Parathyroid adenoma (tissue), 2 donors: ENCODE measurements around the gene PARD3B.
"Not testable (repeated sequence)": the region's sequence is repeated elsewhere in the genome, so short reads cannot be mapped to it uniquely, and the experiment has no call there.

Experiments used
- H2AFZ ChIP-seq: fragments of 300-600 bp; sonication (generic); one replicate; pipeline ENCODE4 v1.7.0; 2017; ENCODE audit warnings: antibody characterized with exemption, mild to moderate bottlenecking
- H3K27ac ChIP-seq: fragments of 300-600 bp; sonication (generic); one replicate; pipeline ENCODE4 v1.7.0; 2017
- H3K27me3 ChIP-seq: fragments of 300-600 bp; sonication (generic); one replicate; pipeline ENCODE4 v1.7.0; 2017; ENCODE audit warnings: low read length; ENCODE audit not compliant: control insufficient read depth, insufficient read depth
- H3K36me3 ChIP-seq: fragments of 300-600 bp; sonication (generic); one replicate; pipeline ENCODE4 v1.7.0; 2017; ENCODE audit warnings: low read length; ENCODE audit not compliant: control insufficient read depth, insufficient read depth
- H3K4me1 ChIP-seq: fragments of 300-600 bp; sonication (generic); one replicate; pipeline ENCODE4 v1.7.0; 2017; ENCODE audit warnings: control low read depth
- H3K4me2 ChIP-seq: fragments of 300-600 bp; sonication (generic); one replicate; pipeline ENCODE4 v1.7.0; 2017; ENCODE audit warnings: low read length
- H3K4me3 ChIP-seq: fragments of 300-600 bp; sonication (generic); one replicate; pipeline ENCODE4 v1.7.0; 2017; ENCODE audit warnings: low read depth, low read length
- H3K79me2 ChIP-seq: fragments of 300-600 bp; sonication (generic); one replicate; pipeline ENCODE4 v1.7.0; 2017; ENCODE audit warnings: control low read depth
- H3K9ac ChIP-seq: fragments of 300-600 bp; sonication (generic); one replicate; pipeline ENCODE4 v1.7.0; 2017; ENCODE audit warnings: mild to moderate bottlenecking
- H3K9me3 ChIP-seq: fragments of 300-600 bp; sonication (generic); one replicate; pipeline ENCODE4 v1.7.0; 2017; ENCODE audit warnings: low read length; ENCODE audit not compliant: control insufficient read depth
- CTCF ChIP-seq: fragments of 300-600 bp; sonication (generic); IDR thresholded peaks from one replicate; pipeline ENCODE4 v1.7.0; 2017; ENCODE audit warnings: antibody characterized with exemption, mild to moderate bottlenecking
- donor health status: primary hyperparathyroidism.

Gene PARD3B

GRCh38 chr2:204545861-204546735, 823 bp downstream of the PARD3B start:
- no peak for TF ChIP-seq CTCF
- Histone ChIP-seq H3K4me1 (peaks cover 24% of the 10 kb centered on the region), H3K4me2 (peak overlapping the region; percentile 62), H3K27ac (peak overlapping the region; percentile 90), H3K9ac (peak overlapping the region; percentile 78), H3K79me2 (peaks cover 26% of the 10 kb centered on the region), H3K27me3 (no peaks in the 10 kb centered on the region), H3K9me3 (no peaks in the 10 kb centered on the region), H3K36me3 (no peaks in the 10 kb centered on the region), H2AFZ (peak overlapping the region; percentile 86), H3K4me3 (peak overlapping the region; percentile 71)

- no peak overlapping the region for H3K4me3 ChIP-seq
- no peaks in the 10 kb centered on the region for H3K36me3 ChIP-seq
- no peak overlapping the region for H3K27ac ChIP-seq
- H3K79me2 ChIP-seq, result peaks cover 59% of the 10 kb centered on the region
- H3K27me3 ChIP-seq, result no peaks in the 10 kb centered on the region
- no peak overlapping the region for H3K4me2 ChIP-seq
- H2AFZ ChIP-seq, result no peak overlapping the region
- no peak overlapping the region for H3K9ac ChIP-seq
- H3K4me1 ChIP-seq, result peaks cover 23% of the 10 kb centered on the region
- no peaks in the 10 kb centered on the region for H3K9me3 ChIP-seq
- TF ChIP-seq CTCF, result no peak
Measured at GRCh38 chr2:204550751-204551511, 5.7 kb downstream of the PARD3B start.

- Histone ChIP-seq H2AFZ (no peak overlapping the region), H3K4me2 (no peak overlapping the region), H3K27ac (no peak overlapping the region), H3K79me2 (peaks cover 57% of the 10 kb centered on the region), H3K4me3 (no peak overlapping the region), H3K9ac (no peak overlapping the region), H3K27me3 (no peaks in the 10 kb centered on the region), H3K9me3 (no peaks in the 10 kb centered on the region), H3K36me3 (no peaks in the 10 kb centered on the region), H3K4me1 (peaks cover 20% of the 10 kb centered on the region)
- TF ChIP-seq CTCF, result no peak
Measured at GRCh38 chr2:204551512-204551863, 6.2 kb downstream of the PARD3B start.

- TF ChIP-seq CTCF, result no peak
- Histone ChIP-seq H3K4me2 (no peak overlapping the region), H3K4me1 (no peaks in the 10 kb centered on the region), H3K36me3 (no peaks in the 10 kb centered on the region), H3K9me3 (no peaks in the 10 kb centered on the region), H3K79me2 (peaks cover 45% of the 10 kb centered on the region), H3K9ac (no peak overlapping the region), H2AFZ (no peak overlapping the region), H3K27me3 (no peaks in the 10 kb centered on the region), H3K27ac (no peak overlapping the region), H3K4me3 (no peak overlapping the region)
Measured at GRCh38 chr2:204557604-204558003, 12.3 kb downstream of the PARD3B start.

- not testable (repeated sequence) for H3K4me3 ChIP-seq, H3K36me3 ChIP-seq, H2AFZ ChIP-seq
Measured at GRCh38 chr2:204559358-204559757, 14.1 kb downstream of the PARD3B start.

More at GRCh38 chr2:204559358-204559757, 14.1 kb downstream of the PARD3B start:
- not testable (repeated sequence) for H3K9ac ChIP-seq, H3K4me1 ChIP-seq, H3K27ac ChIP-seq, H3K27me3 ChIP-seq, H3K4me2 ChIP-seq, H3K9me3 ChIP-seq
- peaks cover 38% of the 10 kb centered on the region for H3K79me2 ChIP-seq
